GM12801 (cell line): ENCODE results near the gene GAPVD1.

Experiments used
- CTCF ChIP-seq: IDR thresholded peaks from one replicate; pipeline ENCODE4 v1.5.1; 2011; ENCODE audit warnings: control low read depth; ENCODE audit not compliant: insufficient read length; ENCODE audit errors: extremely low read depth

The GAPVD1 gene

GRCh38 chr9:125409637-125410521 lies 148.3 kb downstream of the GAPVD1 start:
- no peak for TF ChIP-seq CTCF

- TF ChIP-seq CTCF: no peak
Measured at GRCh38 chr9:125410522-125410894, 148.9 kb downstream of the GAPVD1 start.

GRCh38 chr9:125411171-125411756 lies 149.6 kb downstream of the GAPVD1 start:
- no peak for TF ChIP-seq CTCF

GRCh38 chr9:125412166-125412565 lies 150.5 kb downstream of the GAPVD1 start:
- no peak for TF ChIP-seq CTCF

- TF ChIP-seq CTCF: no peak
Measured at GRCh38 chr9:125413579-125413978, 152.0 kb downstream of the GAPVD1 start.

GRCh38 chr9:125415583-125416460 lies 154.2 kb downstream of the GAPVD1 start:
- TF ChIP-seq CTCF: no peak

- TF ChIP-seq CTCF: no peak
Measured at GRCh38 chr9:125416517-125416916, 154.9 kb downstream of the GAPVD1 start.
